Subcutaneous adipose tissue (tissue), 4 donors: ENCODE measurements around the gene RPS27L. TPM values are rescaled to one million over a fixed set of nuclear protein-coding genes. Genes with fewer than 3 reads are reported as not detected.

Experiments
- total RNA-seq, 4 donors: library from RNA; depleted of rRNA; stranded (reverse); fragments of >200 nt; gene quantifications; one replicate each; pipeline ENCODE4 v1.1.0, GENCODE V29; 2016
- TF ChIP-seq, protein P1 (sequence below): fragments of 450-650 bp; IDR thresholded peaks from one replicate; pipeline ENCODE4 v1.5.1; 2016; ENCODE audit warnings: low read depth, mild to moderate bottlenecking, control low read depth, antibody characterized with exemption, moderate library complexity

Gene RPS27L
- total RNA-seq, 4 donors from 2014 or later, result 46.2 to 172 (median 99.7) TPM

DNA sequence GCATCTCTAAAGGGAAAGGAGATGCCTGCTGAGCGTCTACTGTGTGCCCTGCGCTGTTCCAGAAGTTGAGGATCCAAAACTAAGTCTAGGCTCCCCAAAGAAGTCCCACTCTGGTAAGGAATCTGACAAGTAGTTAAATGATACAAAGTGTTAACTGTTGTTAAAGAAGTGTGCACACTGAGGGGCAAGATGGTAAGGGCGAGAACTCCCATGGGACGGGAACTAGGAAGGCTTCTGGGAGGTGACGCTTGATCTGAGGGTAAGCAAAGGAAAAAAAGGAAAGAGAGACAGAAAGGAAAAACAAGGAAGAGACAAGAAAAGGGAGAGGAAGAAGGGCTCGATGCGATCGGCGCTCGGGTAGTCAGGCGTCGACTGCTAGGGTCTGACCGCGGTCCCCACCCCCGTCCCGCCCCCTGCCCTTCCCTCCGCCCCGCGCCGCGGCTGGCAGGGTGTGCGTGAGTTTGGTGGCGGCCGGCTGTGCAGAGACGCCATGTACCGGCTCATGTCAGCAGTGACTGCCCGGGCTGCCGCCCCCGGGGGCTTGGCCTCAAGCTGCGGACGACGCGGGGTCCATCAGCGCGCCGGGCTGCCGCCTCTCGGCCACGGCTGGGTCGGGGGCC lies 35.8 kb downstream of the RPS27L start, which contains the start of gene LACTB:
LACTB (plus strand) TSS at position 480 of the 620 bp plus-strand sequence; CDS start at position 491, 11 bp downstream.
- TF ChIP-seq, protein P1, sequence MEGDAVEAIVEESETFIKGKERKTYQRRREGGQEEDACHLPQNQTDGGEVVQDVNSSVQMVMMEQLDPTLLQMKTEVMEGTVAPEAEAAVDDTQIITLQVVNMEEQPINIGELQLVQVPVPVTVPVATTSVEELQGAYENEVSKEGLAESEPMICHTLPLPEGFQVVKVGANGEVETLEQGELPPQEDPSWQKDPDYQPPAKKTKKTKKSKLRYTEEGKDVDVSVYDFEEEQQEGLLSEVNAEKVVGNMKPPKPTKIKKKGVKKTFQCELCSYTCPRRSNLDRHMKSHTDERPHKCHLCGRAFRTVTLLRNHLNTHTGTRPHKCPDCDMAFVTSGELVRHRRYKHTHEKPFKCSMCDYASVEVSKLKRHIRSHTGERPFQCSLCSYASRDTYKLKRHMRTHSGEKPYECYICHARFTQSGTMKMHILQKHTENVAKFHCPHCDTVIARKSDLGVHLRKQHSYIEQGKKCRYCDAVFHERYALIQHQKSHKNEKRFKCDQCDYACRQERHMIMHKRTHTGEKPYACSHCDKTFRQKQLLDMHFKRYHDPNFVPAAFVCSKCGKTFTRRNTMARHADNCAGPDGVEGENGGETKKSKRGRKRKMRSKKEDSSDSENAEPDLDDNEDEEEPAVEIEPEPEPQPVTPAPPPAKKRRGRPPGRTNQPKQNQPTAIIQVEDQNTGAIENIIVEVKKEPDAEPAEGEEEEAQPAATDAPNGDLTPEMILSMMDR, result no peak

DNA sequence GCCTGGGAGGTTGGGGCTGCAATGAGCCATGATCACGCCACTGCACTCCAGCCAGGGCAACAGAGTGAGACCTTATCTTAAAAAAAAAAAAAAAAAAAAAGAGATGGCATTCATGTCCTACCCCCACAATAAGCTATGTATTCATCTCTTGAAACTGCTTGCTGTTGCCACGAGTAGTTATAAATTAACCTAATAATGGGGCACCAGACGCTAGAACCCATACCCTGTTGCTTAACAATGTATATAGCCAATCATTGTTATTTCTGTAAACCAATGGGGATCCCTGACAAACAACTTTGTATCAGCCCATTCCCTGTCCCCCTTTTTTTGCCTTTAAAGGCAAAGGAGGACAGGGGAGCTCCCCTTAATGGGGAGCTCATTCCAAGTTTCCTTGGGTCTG lies 38.4 kb downstream of the RPS27L start:
- TF ChIP-seq, protein P1, result no peak

DNA sequence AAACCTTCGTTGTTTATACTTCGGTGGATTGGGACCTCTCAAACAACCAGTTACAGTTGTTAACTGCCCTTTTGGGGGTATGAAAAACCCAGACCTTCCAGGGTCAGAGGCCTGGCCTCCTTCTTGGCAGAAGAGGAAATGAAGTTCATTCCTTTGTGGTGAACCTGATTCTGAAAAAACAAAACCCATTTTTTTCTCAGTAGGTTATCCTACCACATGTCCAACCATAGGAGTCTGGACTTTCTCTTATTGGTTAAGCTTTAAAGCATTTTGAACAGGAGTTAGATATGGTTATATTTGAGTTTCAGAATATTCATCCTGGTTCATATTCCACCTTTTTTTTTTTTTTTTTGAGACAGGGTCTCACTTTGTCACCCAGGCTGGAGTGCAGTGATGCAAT lies 42.8 kb downstream of the RPS27L start:
- TF ChIP-seq, protein P1, result no peak

DNA sequence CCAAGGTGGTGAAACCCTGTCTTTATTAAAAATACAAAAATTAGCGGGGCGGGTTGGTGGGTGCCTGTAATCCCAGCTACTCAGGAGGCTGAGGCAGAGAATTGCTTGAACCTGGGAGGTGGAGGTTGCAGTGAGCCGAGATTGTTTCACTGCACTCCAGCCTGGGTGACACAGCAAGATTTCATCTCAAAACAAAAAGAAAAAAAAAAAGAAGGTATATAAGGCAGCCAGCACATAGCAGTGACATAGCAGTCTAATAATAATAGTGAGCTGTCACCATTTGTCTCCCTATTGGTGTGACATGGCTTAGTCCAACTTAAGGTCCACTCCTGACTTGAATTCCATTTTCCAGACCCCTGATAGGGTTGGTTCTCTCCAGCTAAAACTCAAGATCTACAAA lies 44.4 kb downstream of the RPS27L start:
- TF ChIP-seq, protein P1, result no peak

DNA sequence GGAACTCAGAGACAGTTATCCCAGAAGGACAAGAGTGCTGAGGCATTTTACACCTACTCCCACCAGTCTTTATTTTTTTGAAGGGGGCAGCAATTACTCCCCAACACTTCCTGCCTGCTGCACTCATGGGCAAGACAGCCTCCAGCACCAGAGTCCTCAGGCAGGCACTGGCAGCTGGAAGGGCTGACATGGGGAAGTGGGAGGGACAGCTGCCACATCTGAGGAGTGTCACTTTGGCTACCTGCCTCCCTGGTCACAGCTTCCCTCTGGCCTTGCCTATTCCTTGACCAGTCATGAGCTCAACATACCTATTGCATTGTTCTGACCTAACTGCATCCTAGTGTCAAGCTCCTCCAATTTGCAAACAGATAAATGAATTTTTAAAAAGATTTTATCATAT lies 45.8 kb downstream of the RPS27L start:
- TF ChIP-seq, protein P1, result no peak

DNA sequence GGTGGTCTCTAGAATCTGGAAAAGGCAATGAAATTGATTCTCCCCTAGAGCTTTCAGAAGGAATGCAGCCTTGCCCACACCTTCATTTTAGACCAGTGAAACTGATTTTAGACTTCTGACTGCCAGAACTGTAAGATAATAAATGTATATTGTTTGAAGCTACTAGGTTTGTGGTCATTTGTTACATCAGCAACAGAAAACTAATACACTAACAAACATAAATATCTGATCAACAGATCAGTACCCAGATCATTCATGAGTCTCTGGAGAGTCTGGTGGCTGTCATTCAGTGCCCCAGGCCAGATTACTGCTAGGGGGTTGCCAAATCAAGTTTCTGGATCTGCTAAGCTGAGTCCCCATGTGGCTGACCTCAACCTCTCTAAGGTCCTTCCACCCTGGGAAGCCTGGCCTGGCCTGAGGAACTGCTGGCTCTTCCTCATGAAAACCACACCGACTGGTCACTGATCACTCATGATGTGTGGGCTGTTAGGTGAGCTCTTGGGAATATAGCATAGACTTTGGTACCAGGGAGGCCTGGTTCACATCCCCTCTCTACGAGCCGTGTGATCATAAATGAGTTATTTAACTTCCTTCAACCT lies 46.8 kb downstream of the RPS27L start:
- TF ChIP-seq, protein P1, result no peak

DNA sequence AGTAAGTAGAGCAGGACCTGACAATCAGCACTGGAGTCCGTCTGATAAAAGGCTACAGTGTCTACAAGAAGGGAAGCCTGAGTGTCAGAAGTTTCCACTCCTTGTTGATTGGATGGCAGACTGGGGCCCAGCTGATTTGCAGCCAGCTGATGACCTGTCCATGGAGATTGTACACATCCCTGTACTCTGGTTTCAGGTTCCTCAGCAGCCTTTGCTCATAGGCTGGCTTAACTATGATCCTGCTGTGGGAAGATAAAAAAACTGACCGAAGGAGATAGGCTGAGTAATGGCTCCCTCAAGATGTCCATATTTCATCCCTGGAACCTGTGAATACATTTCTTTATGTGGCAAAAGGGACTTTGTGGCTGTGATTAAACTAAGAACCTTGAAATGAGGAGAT lies 47.4 kb downstream of the RPS27L start:
- TF ChIP-seq, protein P1, result no peak
